BJ (cell line): Measurements from ENCODE around the gene SERPINB8. TPM values are rescaled to one million over a fixed set of nuclear protein-coding genes. Genes with fewer than 3 reads are reported as not detected.

ENCODE experiments used
- CTCF ChIA-PET: fragments of 350-600 bp; formaldehyde crosslinking; extraction: SDS; loops from one replicate; lab custom pipeline; 2021; ENCODE audit warnings: antibody characterized with exemption, inconsistent platforms; lab: Yijun Ruan, JAX
- POLR2A ChIA-PET: fragments of 300-600 bp; sonication (Branson Sonifier 250); formaldehyde crosslinking; extraction: SDS; loops from one replicate; lab custom pipeline; 2021; ENCODE audit warnings: antibody characterized with exemption; lab: Charles Lee
- DNase-seq: peaks from one replicate; pipeline ENCODE4 v3.0.0-alpha.2; 2011; ENCODE audit warnings: low read depth
- H3K27me3 ChIP-seq: 2 replicates; pipeline ENCODE4 v1.6.0; 2011; ENCODE audit warnings: low read length; ENCODE audit not compliant: control insufficient read depth, insufficient read depth
- H3K36me3 ChIP-seq: 2 replicates; pipeline ENCODE4 v1.5.1; 2011; ENCODE audit warnings: low read length; ENCODE audit not compliant: control insufficient read depth, insufficient read depth
- H3K4me3 ChIP-seq: 2 replicates; pipeline ENCODE4 v1.5.1; 2011; ENCODE audit warnings: low read depth, mild to moderate bottlenecking, control low read depth, low read length
- polyA plus RNA-seq: library from polyadenylated mRNA; depleted of rRNA; stranded (reverse); fragments of >200 nt; gene quantifications from 2 replicates; pipeline ENCODE4 v1.2.3, GENCODE V29; 2011; rRNA removed
- TF ChIP-seq, protein P1 (sequence below): IDR thresholded peaks from 2 replicates; pipeline ENCODE4 v1.5.1; 2011; ENCODE audit warnings: low read depth, mild to moderate bottlenecking, control low read depth, inconsistent platforms, low read length, moderate library complexity; ENCODE audit not compliant: insufficient read depth

The SERPINB8 gene
- polyA plus RNA-seq, 1 experiment = 18.4 TPM

DNA sequence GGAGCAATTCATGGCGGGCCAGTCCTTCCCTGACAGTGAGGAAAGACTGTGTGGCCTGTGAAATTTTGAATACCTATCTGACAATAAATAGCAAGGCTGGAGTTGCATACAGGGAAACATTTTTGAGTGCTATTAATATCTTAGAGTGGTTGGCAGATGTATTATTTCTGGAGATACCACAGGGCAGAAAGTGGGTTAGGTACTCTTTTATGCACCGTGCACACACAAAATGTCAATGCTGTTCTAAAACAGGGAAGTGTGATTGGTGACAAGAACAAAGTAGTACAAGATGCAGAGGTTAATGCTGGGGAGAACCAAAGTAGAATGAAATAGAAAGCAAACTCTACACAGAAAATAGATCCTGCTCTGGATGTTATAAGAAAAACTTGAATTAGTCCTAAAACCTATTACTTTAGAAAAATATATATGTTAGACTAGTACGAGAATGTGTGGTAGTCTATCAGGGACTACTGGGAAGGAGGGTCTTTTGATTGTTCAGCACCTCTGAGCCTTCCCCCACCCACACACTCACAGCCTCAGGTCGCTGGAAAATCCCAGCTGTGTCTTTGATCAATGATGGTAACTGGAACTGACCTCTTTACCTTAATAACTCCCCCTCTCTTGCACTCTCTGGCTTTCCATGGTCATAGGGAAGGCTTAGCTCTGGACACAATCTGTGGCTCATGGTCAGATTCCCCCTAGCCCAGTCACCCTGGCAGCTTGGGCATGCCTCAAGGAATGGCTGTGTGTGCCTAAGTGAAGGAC, 58.2 kb downstream of the SERPINB8 start:
- ChIA-PET CTCF (no interaction called here), POLR2A (no interaction called here)
- Histone ChIP-seq H3K4me3 (no peak overlapping the region), H3K36me3 (no peaks in the 10 kb centered on the region), H3K27me3 (no peaks in the 10 kb centered on the region)
- DNase-seq = no peak
- TF ChIP-seq, protein P1, sequence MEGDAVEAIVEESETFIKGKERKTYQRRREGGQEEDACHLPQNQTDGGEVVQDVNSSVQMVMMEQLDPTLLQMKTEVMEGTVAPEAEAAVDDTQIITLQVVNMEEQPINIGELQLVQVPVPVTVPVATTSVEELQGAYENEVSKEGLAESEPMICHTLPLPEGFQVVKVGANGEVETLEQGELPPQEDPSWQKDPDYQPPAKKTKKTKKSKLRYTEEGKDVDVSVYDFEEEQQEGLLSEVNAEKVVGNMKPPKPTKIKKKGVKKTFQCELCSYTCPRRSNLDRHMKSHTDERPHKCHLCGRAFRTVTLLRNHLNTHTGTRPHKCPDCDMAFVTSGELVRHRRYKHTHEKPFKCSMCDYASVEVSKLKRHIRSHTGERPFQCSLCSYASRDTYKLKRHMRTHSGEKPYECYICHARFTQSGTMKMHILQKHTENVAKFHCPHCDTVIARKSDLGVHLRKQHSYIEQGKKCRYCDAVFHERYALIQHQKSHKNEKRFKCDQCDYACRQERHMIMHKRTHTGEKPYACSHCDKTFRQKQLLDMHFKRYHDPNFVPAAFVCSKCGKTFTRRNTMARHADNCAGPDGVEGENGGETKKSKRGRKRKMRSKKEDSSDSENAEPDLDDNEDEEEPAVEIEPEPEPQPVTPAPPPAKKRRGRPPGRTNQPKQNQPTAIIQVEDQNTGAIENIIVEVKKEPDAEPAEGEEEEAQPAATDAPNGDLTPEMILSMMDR = no peak

DNA sequence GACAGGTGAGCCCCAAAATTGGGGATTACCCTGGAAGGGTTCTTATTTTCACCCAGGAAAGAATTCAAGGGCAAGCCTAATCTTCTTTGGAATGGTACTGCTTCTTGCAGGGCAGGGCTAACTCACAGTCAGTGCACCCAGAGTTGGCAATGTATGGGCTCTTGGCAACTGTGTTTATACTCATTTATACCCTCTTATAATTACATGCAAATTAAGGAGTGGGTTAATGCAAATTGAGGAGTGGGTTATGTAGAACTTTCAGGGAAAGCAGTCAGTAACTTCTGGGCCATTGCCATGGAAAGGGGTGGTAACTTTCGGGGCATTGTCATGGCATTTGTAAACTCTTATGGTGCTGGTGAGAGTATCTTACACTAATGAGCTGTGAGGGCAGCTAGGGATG, 59.2 kb downstream of the SERPINB8 start:
- DNase-seq = no peak
- no peaks in the 10 kb centered on the region for H3K36me3 ChIP-seq
- no peak overlapping the region for H3K4me3 ChIP-seq
- ChIA-PET CTCF (no interaction called here), POLR2A (no interaction called here)
- no peaks in the 10 kb centered on the region for H3K27me3 ChIP-seq
- TF ChIP-seq, protein P1 = no peak

DNA sequence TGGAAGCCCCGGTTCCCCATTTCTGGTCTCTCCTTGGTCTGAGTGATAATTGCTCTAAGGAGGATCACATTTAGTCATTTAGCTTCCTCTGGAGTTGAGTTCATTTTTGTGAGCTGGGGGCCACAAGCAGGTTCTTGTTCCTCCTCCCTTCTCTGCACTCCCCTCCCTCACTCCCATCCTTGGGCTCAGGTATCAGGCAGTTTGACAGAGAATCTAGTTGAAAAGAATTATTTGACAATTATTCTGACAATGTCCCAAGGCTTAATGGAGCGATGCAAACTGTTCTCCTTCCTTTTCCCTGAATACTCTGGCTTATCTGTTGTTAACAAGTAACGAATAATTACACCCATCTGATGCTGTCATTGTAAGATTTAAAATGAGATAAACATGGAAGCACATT, 61.5 kb downstream of the SERPINB8 start:
- CTCF ChIA-PET = no interaction called here
- TF ChIP-seq, protein P1 = no peak
- Histone ChIP-seq H3K27me3 (no peaks in the 10 kb centered on the region), H3K4me3 (no peak overlapping the region), H3K36me3 (no peaks in the 10 kb centered on the region)
- POLR2A ChIA-PET = no interaction called here
- no peak for DNase-seq

DNA sequence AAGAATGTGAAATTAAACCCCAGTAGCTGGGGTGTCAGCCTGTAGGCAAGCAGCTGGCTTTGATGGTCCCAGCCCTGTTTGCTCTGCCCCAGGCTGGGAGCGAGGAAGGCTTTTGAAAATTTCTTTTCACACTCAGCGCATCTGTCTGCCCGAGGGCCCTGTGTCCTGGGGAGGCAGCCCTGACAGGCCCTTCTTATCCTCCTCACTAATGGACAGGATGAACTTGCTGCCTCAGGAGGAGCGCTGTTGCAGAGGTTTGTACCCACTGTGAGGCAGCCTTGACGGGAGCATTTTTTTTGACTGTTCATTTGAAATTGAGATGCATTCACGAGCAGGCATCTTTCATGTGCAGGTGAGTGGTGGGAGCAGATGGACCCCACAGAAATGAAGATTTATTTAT, 62.4 kb downstream of the SERPINB8 start:
- TF ChIP-seq, protein P1 = no peak
- ChIA-PET POLR2A (no interaction called here), CTCF (interaction anchor here (1.2 kb wide), 1 partner anchor 10 kb away, joined by 3 read pairs; no protein-coding TSS in a partner anchor)
- H3K27me3 ChIP-seq = no peaks in the 10 kb centered on the region
- no peak overlapping the region for H3K4me3 ChIP-seq
- DNase-seq = no peak
- H3K36me3 ChIP-seq = no peaks in the 10 kb centered on the region

DNA sequence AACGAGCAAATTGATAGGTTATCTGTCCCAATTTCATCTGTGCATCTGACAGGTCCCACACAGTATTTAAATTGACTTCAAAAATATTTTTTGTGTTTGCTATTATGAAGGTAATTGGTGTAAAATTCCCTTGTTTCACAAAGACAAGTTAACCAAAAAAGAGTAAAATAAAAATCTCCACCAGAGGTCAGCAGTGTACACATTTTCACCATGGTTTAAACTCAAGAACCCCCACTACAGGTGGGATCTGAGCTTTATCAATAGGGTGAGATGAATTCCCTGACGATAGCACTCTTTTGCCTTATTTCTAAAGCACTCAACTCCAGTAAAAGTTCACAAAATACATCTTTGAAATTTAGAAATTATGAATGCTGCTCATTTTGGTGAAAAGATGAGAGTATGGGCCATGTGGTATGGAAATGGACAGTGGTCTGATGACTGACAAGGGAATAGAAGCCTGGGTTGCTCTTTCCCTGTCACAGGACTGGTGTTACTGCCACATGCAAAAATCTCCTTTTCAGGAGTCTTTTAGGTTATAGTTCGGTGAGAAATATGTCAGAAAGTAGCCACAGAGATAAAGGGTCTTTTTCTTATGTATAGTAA, 68.0 kb downstream of the SERPINB8 start:
- H3K36me3 ChIP-seq = no peaks in the 10 kb centered on the region
- TF ChIP-seq, protein P1 = peak; percentile 52
- H3K27me3 ChIP-seq = no peaks in the 10 kb centered on the region
- POLR2A ChIA-PET = no interaction called here
- no peak overlapping the region for H3K4me3 ChIP-seq
- CTCF ChIA-PET = interaction anchor here (1.0 to 2.3 kb wide), 6 partner anchors 11 to 26 kb away, joined by 3 to 9 read pairs (median 4); no protein-coding TSS in a partner anchor
- no peak for DNase-seq

Other genes starting within 250 kb of the SERPINB8 start
- gene SERPINB7, start 194.7 kb upstream of the SERPINB8 start, polyA plus RNA-seq = 149 and 246 TPM in 2 replicates
- 15.2 and 22.1 TPM in 2 replicates for gene SERPINB2, start 82.4 kb upstream of the SERPINB8 start, polyA plus RNA-seq
- 0.38 and 0.85 TPM in 2 replicates for gene SERPINB10, start 62.1 kb upstream of the SERPINB8 start, polyA plus RNA-seq
- 0.26 and 0.39 TPM in 2 replicates for gene HMSD, start 20.8 kb upstream of the SERPINB8 start, polyA plus RNA-seq
- gene LINC00305, start 179.0 kb downstream of the SERPINB8 start, polyA plus RNA-seq = not detected in 2 replicates